GM04503 (cell line): ENCODE results near the gene POLR3F.
"Not testable (repeated sequence)": the region's sequence is repeated elsewhere in the genome, so short reads cannot be mapped to it uniquely, and the experiment has no call there.

Source experiments
- DNase-seq: peaks from one replicate; pipeline ENCODE4 v3.0.0-alpha.2; 2012; ENCODE audit warnings: low read depth

Gene POLR3F, protein sequence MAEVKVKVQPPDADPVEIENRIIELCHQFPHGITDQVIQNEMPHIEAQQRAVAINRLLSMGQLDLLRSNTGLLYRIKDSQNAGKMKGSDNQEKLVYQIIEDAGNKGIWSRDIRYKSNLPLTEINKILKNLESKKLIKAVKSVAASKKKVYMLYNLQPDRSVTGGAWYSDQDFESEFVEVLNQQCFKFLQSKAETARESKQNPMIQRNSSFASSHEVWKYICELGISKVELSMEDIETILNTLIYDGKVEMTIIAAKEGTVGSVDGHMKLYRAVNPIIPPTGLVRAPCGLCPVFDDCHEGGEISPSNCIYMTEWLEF

DNA sequence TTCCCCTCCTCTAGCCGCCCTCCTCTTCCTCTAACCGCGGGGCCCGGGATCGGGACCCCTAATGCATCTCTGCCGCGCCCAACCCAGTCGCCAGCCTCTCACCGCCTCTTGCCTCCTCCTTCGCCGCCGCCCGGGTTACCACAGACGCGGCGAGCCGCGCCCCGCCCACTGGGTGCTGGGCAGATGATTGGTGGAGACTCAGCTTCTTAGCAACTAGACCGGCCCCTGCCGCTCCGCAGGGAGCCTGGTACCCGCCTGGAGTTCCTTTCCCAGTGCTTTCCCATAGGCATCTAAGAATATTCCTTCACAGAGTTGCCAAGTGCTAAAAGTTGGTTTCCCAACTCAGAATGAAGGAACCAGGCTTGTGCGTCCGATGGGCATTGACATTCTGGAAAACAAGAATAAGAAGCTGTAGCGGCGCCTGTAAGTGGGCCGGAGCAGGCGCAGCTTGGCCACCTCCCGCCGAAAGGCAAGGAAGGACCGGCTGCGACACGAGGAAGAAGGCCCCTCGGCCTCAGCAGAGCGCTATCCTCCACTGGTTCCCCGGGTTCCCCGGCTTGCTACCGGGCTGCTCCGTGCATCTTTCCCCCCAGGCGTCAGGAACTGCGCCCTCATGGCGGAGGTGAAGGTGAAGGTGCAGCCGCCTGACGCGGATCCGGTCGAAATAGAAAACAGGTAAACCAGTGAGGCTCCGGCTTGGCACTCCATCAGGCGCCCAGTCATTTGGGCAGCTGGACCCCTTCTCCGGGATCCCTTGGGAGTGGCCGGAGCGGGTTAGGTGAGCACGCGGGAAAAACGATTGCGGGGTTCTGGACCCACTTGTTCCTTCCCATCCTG is at the start of gene POLR3F, which contains the start of gene DZANK1:
TSS of gene POLR3F (plus strand) at position 497 of the 837 bp plus-strand sequence. CDS start at position 614, 117 bp downstream.
TSS of gene DZANK1 (minus strand) at position 137 of the 837 bp plus-strand sequence. CDS start 1,672 bp downstream, outside the sequence.
- peak; percentile 69 for DNase-seq

DNA sequence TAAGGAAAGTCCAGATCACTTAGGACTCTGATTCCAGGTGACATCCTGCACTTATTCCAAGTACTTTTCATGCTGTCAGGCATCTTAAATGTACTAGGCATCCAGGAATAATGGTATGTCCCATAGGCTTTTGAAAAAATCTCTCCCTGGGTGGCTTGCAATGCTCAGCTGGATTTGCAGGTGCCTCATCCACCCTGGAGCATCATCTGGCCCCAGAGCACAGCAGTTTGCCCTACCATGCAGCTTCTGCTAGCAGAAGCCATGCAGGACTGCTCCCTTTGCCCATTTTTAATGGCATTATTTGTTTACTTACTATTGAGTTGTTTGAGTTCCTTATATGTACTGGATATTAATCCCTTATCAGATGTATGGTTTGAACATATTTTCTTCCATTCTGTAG is 45.6 kb upstream of the POLR3F start:
- DNase-seq, result no peak

GRCh38 chr20:18427214-18427613 is 40.0 kb upstream of the POLR3F start:
- DNase-seq, result no peak

- no peak for DNase-seq
Observed at GRCh38 chr20:18428490-18429173, 38.6 kb upstream of the POLR3F start.

GRCh38 chr20:18430172-18430826 is 36.9 kb upstream of the POLR3F start:
- DNase-seq, result no peak

GRCh38 chr20:18431206-18431605 is 36.0 kb upstream of the POLR3F start:
- DNase-seq, result no peak

DNA sequence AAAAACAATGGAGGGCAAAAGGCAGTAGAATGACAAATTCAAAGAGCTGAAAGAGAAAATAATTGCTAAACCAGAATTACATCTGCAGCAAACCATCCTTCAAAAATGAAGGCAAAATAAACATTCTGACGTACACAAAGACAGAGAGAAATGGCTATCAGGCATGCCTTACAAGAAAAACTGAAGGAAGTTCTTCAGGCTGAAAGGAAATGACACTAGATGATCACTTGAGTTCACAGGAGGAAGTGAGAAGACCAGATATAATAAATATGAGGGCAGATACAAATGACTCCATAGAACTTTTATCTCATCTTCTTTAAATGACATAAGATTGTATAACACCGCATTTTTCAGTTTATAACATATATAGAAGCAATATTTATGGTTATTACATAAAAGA is 30.3 kb upstream of the POLR3F start:
- no peak for DNase-seq

DNA sequence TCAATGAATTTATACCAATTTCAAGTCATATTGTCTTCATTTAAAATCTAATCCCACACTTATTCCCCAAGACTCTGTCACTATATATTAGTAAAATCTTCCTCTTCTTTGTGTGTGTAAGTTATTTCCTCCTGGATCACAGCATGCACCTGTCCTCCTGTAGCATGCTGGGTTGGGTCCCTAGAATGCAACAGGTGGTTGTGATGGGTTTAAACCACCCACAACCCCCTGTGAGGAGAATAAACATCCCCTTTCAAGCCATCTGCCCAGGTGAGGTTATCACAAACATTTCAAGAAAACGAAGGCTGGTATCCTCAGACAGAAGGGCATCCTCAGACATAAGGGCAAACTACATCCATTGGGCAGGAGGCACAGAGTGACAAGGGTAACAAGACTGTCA is 26.8 kb upstream of the POLR3F start:
- no peak for DNase-seq

DNA sequence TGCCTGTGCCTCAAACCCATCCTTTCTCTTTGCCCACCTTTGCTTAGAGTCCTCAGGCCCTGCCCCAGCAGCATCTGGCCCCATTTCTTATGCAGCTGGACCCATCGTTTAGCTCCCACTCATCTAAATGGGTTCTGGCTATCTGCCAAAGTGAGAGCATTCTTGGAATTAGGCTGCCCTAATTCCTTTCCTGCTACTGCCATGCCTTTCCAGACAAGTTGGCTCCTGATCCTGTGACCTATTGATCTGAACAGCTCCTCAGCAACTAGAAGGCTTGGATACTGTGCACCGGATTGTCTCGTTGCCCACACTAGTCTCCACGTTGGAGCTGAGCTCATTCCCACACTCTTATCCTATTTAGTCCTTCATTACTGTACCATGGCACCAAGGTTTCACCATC is 23.3 kb upstream of the POLR3F start:
- DNase-seq, result no peak

- DNase-seq, result no peak
Observed at GRCh38 chr20:18456600-18456999, 10.6 kb upstream of the POLR3F start.

GRCh38 chr20:18465536-18466200 is 1.5 kb upstream of the POLR3F start:
- no peak for DNase-seq

DNA sequence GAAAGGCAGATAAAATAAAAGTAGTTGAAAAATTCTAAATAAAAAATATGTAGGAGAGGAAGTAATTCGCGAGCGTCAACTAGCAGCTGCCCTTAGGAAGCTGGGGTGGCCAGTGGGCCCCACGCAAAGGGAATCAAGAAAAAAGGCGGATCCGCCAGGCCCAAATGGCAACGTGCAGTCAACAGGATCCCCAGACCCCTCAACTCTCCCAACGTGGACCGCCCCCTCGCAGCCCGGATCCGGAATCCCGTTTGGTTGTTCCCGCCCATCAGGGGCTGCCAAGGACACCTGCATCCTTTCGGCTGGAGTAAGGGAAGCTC is 656 bp upstream of the POLR3F start:
- DNase-seq, result no peak

- DNase-seq, result no peak
Observed at GRCh38 chr20:18477218-18477617, 10.0 kb downstream of the POLR3F start.

DNA sequence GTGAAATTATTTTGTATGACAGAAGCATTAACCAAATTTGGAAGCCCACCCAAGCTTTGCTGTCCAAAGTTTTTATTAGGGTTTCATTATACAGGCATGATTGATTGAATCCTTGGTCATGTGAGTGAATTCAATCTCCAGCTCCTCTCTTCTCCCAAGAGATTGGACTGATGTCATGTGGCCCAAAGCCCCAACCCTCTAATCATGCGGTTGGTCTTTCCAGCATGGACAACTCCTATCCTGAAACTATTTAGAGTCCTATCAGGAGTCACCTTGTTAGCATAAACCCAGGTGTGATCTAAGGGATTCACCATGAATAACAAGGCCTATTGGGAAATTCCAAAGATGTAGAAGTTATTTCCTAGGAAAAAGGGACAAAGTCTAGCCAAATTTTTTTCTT is 10.6 kb downstream of the POLR3F start:
- no peak for DNase-seq

DNA sequence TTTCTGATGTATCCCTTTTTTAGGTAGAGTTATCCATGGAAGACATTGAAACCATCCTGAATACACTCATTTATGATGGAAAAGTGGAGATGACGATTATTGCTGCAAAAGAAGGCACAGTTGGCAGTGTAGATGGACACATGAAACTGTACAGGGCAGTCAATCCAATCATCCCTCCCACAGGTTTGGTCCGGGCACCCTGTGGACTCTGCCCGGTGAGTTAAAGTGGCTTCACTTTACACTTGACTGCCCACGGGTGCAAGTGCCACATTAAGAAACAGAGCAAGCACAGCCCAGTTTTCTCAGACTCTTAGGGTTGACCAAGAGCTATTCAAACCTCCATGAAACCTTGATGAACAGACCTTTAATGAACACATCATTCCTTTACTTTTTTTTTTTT is 14.4 kb downstream of the POLR3F start:
- DNase-seq, result no peak

DNA sequence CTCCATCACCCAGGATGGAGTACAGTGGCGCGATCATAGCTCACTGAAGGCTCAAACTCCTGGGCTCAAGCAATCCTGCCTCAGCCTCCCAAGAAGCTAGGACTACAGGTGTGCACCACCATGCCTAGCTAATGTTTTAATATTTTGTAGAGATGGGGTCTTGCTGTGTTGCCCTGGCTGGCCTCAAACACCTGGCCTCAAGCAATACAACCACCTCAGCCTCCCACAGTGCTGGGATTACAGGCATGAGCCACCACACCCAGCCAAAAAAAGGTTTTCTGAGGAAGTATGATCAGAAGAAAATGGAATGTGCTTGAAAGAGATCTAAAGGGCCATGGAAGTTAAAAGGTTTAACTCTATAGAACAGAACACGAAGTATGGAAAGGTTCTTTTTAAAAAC is 21.1 kb downstream of the POLR3F start:
- DNase-seq, result no peak

DNA sequence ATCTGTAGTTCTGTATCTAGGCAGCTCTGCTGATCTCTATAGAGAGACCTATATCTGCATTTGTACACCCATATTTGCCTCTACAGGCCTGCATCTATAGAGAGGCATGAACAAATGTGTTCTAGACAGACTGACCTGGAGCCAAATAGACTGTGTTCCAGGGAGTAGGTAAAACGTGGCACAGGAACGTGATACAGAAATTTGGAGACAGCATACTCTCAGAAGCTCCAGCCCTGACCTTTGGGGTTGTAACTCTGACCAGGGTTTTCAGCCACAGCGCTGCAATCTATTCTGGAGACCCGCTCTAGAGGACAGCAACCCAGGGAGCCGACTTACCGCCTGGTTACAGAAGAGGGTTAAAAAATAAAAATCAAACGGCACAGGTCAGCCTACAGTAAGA is 28.9 kb downstream of the POLR3F start:
- DNase-seq, result no peak

DNA sequence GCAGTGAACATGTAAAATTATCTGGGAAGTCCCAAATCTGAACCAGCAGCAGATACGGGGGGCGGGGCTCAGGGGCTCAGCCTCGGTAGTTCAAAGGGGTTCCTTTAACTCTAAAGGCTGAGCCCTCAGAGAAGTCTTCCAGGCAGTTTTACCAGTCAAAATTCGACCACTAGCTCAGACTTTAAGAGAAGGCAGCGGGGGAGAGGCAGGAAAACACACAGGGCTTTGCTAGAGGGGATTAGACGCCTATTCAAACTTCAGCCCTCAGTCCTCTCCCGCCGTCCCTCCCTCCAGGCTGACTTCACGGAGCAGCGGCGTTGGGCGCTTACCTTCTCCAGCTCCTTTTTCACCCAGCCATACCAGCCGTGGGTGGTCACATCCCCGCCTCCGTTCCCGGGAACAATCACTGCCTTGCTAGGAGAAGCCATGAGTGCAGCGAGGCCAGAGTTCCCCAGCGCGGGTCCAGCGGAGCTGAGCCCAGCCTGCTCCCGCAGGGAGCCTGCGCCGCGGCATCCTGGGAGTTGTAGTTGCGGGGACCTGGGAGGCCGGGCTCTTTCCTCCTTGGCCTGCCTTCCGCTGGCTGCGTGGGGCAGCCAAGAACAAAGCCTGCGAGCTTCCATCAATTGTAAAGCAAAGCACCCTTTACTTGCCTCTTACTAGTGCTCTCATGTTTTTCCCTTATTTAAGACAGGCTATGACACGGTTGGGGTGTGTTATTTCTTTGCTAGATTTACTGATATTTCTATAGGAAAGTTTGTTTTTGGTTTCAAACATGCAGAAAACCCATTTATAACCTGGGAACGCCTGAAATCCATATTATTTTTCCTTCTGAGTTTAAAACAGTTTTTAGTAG is 29.8 kb downstream of the POLR3F start, which contains the start of gene RBBP9:
TSS of gene RBBP9 (minus strand) at position 486 of the 853 bp plus-strand sequence. CDS start at position 428, 58 bp downstream.
- DNase-seq, result peak; percentile 33

GRCh38 chr20:18497603-18498002 is 30.4 kb downstream of the POLR3F start:
- no peak for DNase-seq

DNA sequence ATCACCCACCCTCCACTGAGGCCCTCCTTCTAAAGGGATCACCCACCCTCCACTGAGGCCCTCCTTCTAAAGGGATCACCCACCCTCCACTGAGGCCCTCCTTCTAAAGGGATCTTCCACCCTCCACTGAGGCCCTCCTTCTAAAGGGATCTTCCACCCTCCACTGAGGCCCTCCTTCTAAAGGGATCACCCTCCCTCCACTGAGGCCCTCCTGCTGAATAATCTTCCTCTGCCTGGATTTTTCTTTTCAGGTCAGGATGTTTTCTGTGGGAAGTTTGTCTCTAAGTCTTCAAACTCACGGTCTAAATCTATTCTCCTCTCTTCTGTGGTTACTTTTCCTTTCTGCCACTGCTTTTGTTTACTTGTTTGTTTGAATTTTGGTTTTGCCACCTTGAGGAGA is 34.5 kb downstream of the POLR3F start:
- not testable (repeated sequence) for DNase-seq
